Endothelial cell of umbilical vein (primary cell): ENCODE measurements around the gene AP2A2. TPM values are rescaled to one million over a fixed set of nuclear protein-coding genes. Genes with fewer than 3 reads are reported as not detected.

Experiments used
- BruUV-seq: library from RNA; stranded (reverse); fragments of 400-500 nt; replicated peaks from 2 replicates; lab custom pipeline; 2021; lab: Mats Ljungman, UMichigan
- CTCF ChIA-PET: fragments of 300-600, 350-600 bp; sonication (Branson Sonifier 250); formaldehyde crosslinking; loops from one replicate; lab custom pipeline; 2021; ENCODE audit warnings: antibody characterized with exemption, inconsistent platforms; lab: Charles Lee
- POLR2A ChIA-PET: fragments of 300-600, 350-600 bp; sonication (Branson Sonifier 250); formaldehyde crosslinking; loops from one replicate; lab custom pipeline; 2021; ENCODE audit warnings: antibody characterized with exemption, inconsistent platforms; lab: Charles Lee
- DNase-seq: peaks from one replicate; pipeline ENCODE4 v3.0.0-alpha.2; 2011; ENCODE audit warnings: low read depth, low spot score
- FAIRE-seq: peaks from 2 replicates; lab custom pipeline; 2011; peaks lifted over from hg19 to GRCh38; lab: Jason Lieb, UNC
- H2AFZ ChIP-seq: 2 replicates; pipeline ENCODE4 v1.6.0; 2012; ENCODE audit warnings: low read depth, low read length, control low read depth, inconsistent platforms
- H3K27ac ChIP-seq: 2 replicates; pipeline ENCODE4 v1.5.1; 2011; ENCODE audit warnings: low read depth, mild to moderate bottlenecking, control low read depth, low read length, moderate library complexity; ENCODE audit not compliant: insufficient read depth
- H3K27me3 ChIP-seq, 2 experiments: 2 replicates each; pipeline versions ENCODE4 v1.6.0 to v1.6.1; 2011; ENCODE audit warnings: low read length in 2 of 2, mixed read lengths in 1 of 2; ENCODE audit not compliant: control insufficient read depth in 2 of 2, insufficient read depth in 2 of 2
- H3K36me3 ChIP-seq, 2 experiments: 2 replicates in 1 of 2; 3 replicates in 1 of 2; pipeline ENCODE4 v1.5.1; 2011; ENCODE audit warnings: low read length in 2 of 2, mild to moderate bottlenecking in 1 of 2, moderate library complexity in 1 of 2; ENCODE audit not compliant: control insufficient read depth in 2 of 2, insufficient read depth in 2 of 2; ENCODE audit errors: extremely low read depth in 1 of 2
- H3K4me1 ChIP-seq: 3 replicates; pipeline ENCODE4 v1.5.1; 2011; ENCODE audit warnings: mild to moderate bottlenecking, low read length; ENCODE audit not compliant: control insufficient read depth, insufficient read depth; ENCODE audit errors: extremely low read depth
- H3K4me2 ChIP-seq: 2 replicates; pipeline ENCODE4 v1.6.1; 2011; ENCODE audit warnings: low read length, control low read depth, mixed read lengths; ENCODE audit not compliant: insufficient read depth
- H3K4me3 ChIP-seq, 3 experiments: fragments of 200-600 bp in 1 of 3; sonication (generic), shearing (Covaris generic) in 1 of 3; replicated peaks in 1 of 3; 2 replicates each; pipeline ENCODE4 v1.5.1; 2011 to 2016; ENCODE audit warnings: control low read depth in 3 of 3, low read length in 3 of 3, mild to moderate bottlenecking in 2 of 3, inconsistent platforms in 1 of 3, low read depth in 1 of 3, moderate library complexity in 1 of 3; ENCODE audit not compliant: insufficient read depth in 1 of 3
- H3K79me2 ChIP-seq: 2 replicates; pipeline ENCODE4 v1.6.0; 2012; ENCODE audit warnings: low read length, inconsistent platforms; ENCODE audit not compliant: control insufficient read depth, insufficient read depth
- H3K9ac ChIP-seq: replicated peaks from 2 replicates; pipeline ENCODE3; 2011; ENCODE audit warnings: low read length, control low read depth; ENCODE audit not compliant: insufficient read depth; ENCODE audit errors: extremely low read depth
- H3K9me1 ChIP-seq: replicated peaks from 3 replicates; pipeline ENCODE4 v1.6.0; 2011; ENCODE audit warnings: mild to moderate bottlenecking, low read length; ENCODE audit not compliant: control insufficient read depth, insufficient read depth; ENCODE audit errors: extremely low read depth
- H3K9me3 ChIP-seq: replicated peaks from 2 replicates; pipeline ENCODE4 v1.5.1; 2012; ENCODE audit warnings: low read length, inconsistent platforms; ENCODE audit not compliant: control insufficient read depth, insufficient read depth
- H4K20me1 ChIP-seq: replicated peaks from 2 replicates; pipeline ENCODE3; 2011; ENCODE audit warnings: mild to moderate bottlenecking, low read length; ENCODE audit not compliant: control insufficient read depth, insufficient read depth; ENCODE audit errors: extremely low read depth
- EZH2 ChIP-seq: IDR thresholded peaks from 2 replicates; pipeline ENCODE4 v1.6.1; 2012; ENCODE audit warnings: borderline replicate concordance, low read depth, mild to moderate bottlenecking, moderate library complexity, low read length, inconsistent platforms; ENCODE audit not compliant: severe bottlenecking
- FOS ChIP-seq: IDR thresholded peaks from 2 replicates; pipeline ENCODE4 v1.6.1; 2011; ENCODE audit warnings: mild to moderate bottlenecking, low read length, moderate library complexity, borderline replicate concordance; ENCODE audit not compliant: insufficient read depth
- GATA2 ChIP-seq: IDR thresholded peaks from 2 replicates; pipeline ENCODE4 v1.7.0; 2011; ENCODE audit warnings: low read depth, mild to moderate bottlenecking, moderate library complexity, mixed read lengths, low read length; ENCODE audit not compliant: insufficient read length, insufficient read depth
- JUN ChIP-seq: IDR thresholded peaks from 2 replicates; pipeline ENCODE4 v1.6.1; 2011; ENCODE audit warnings: borderline replicate concordance, low read depth; ENCODE audit not compliant: insufficient read length, insufficient read depth
- MYC ChIP-seq: IDR thresholded peaks from one replicate; pipeline ENCODE4 v1.6.1; 2011; ENCODE audit warnings: mild to moderate bottlenecking, low read depth, low read length
- POLR2A ChIP-seq: IDR thresholded peaks from 2 replicates; pipeline ENCODE4 v1.6.1; 2012; ENCODE audit warnings: low read depth, mild to moderate bottlenecking, control low read depth, low read length
- POLR2AphosphoS5 ChIP-seq: IDR thresholded peaks from 2 replicates; pipeline ENCODE4 v1.6.1; 2012; ENCODE audit warnings: low read depth, mild to moderate bottlenecking, control low read depth, low read length, moderate library complexity; ENCODE audit not compliant: insufficient read depth
- dilution Hi-C: fragments of 300-500 bp; cut with MboI; formaldehyde crosslinking; loops from one replicate; pipeline ENCODE4 v1.15.0; 2019; ENCODE audit warnings: low sequenced_read_pairs; ENCODE audit not compliant: extremely low pct_ligation_motif_present
- intact Hi-C: fragments of 100-400 bp; cut with micrococcal nuclease; formaldehyde crosslinking; loops from one replicate; pipeline ENCODE4 v1.10.0; 2022
- polyA plus RNA-seq, 4 experiments: library from polyadenylated mRNA; depleted of rRNA in 3 of 4; stranded (reverse) in 3 of 4; unstranded in 1 of 4; fragments of >200 nt; gene quantifications; 2 replicates each; pipeline versions ENCODE4 v1.2.1 to v1.2.3, GENCODE V29; 2011 to 2012; ENCODE audit warnings: missing spikeins in 1 of 4
- total RNA-seq: library from RNA; stranded (reverse); gene quantifications from 2 replicates; pipeline ENCODE4 v1.2.3, GENCODE V29; 2021
- TF ChIP-seq, protein P1 (sequence below): IDR thresholded peaks from 2 replicates; pipeline ENCODE4 v1.6.1; 2011; ENCODE audit not compliant: insufficient read depth, insufficient read length
- TF ChIP-seq, protein P2 (sequence below), 2 donors: IDR thresholded peaks; 1 replicate in 1 of 2; 2 replicates in 1 of 2; pipeline ENCODE4 v1.5.1; 2011; ENCODE audit warnings: low read length in 2 of 2, mild to moderate bottlenecking in 2 of 2, moderate library complexity in 2 of 2, control low read depth in 1 of 2, inconsistent platforms in 1 of 2, low read depth in 1 of 2; ENCODE audit not compliant: insufficient read depth in 1 of 2; ENCODE audit errors: extremely low read depth in 1 of 2

AP2A2 gene
- total and polyA plus RNA-seq, 2 donors (not counting 3 experiments of a cell fraction or from before 2014, with no cell fraction given), result 89.5 to 92.6 TPM

DNA sequence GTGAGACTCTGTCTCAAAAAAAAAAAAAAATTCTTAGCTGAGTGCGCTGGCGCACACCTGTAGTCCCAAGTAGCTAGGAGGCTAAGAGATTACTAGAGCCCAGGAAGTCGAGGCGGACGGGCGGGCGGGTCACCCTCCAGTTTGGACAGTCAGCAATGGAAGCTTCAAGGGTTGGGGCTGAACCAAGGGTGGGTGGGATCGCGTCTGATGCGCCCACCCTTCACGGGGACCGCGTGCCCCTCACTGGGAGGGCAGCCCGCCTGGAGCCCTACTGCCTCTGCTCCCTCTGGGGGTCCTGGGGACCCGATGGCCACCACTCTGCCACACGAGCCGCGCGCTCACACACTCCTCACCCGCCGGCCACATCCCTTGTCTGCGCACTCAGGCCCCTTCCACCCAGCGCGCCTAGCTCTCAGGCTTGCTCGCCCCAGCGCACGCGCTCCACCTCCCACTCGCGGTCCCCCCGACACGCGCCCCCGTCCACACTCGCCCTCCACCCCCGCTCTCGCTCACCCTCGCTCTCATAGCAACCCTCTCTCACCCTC lies 15.6 kb upstream of the AP2A2 start:
- Histone ChIP-seq H2AFZ (peak overlapping the region; percentile 98), H3K9ac (peak overlapping the region; percentile 67), H3K9me1 (no peaks in the 10 kb centered on the region), H3K9me3 (no peaks in the 10 kb centered on the region), H3K27ac (no peak overlapping the region), H3K36me3 (no peaks in the 10 kb centered on the region), H3K27me3 (no peaks in the 10 kb centered on the region), H3K4me1 (peaks cover 8% of the 10 kb centered on the region), H4K20me1 (no peaks in the 10 kb centered on the region), H3K4me2 (peak overlapping the region; percentile 70), H3K4me3 (peak overlapping the region; percentile 74 to 96 (median 81)), H3K79me2 (peaks cover 17% of the 10 kb centered on the region)
- ChIA-PET CTCF (interaction anchor here (1.5 kb wide), 1 partner anchor 9 kb away, joined by 6 read pairs; no protein-coding TSS in a partner anchor), POLR2A (no interaction called here)
- TF ChIP-seq GATA2, result no peak
- no peak for TF ChIP-seq MYC
- TF ChIP-seq, protein P1, sequence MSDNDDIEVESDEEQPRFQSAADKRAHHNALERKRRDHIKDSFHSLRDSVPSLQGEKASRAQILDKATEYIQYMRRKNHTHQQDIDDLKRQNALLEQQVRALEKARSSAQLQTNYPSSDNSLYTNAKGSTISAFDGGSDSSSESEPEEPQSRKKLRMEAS, result no peak
- TF ChIP-seq, protein P2, sequence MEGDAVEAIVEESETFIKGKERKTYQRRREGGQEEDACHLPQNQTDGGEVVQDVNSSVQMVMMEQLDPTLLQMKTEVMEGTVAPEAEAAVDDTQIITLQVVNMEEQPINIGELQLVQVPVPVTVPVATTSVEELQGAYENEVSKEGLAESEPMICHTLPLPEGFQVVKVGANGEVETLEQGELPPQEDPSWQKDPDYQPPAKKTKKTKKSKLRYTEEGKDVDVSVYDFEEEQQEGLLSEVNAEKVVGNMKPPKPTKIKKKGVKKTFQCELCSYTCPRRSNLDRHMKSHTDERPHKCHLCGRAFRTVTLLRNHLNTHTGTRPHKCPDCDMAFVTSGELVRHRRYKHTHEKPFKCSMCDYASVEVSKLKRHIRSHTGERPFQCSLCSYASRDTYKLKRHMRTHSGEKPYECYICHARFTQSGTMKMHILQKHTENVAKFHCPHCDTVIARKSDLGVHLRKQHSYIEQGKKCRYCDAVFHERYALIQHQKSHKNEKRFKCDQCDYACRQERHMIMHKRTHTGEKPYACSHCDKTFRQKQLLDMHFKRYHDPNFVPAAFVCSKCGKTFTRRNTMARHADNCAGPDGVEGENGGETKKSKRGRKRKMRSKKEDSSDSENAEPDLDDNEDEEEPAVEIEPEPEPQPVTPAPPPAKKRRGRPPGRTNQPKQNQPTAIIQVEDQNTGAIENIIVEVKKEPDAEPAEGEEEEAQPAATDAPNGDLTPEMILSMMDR (IDR thresholded peaks at IDR 0.05; ENCODE audit: extremely low read depth in 1 of 2, insufficient read depth in 1 of 2, low read depth in 1 of 2, low read length in 2 of 2), result no peak
- no peak for TF ChIP-seq JUN
- no peak for TF ChIP-seq POLR2AphosphoS5
- no peak for TF ChIP-seq EZH2
- TF ChIP-seq FOS, result no peak
- no peak for TF ChIP-seq POLR2A
- dilution Hi-C loops (no loop called here), intact Hi-C loops (loop anchor here (2.0 to 5.0 kb wide), 3 partner anchors 15 to 142 kb away; partner anchors contain the start of gene AP2A2)
- DNase-seq, result no peak
- FAIRE-seq, result no peak
- no TSS peak for BruUV-seq
